Measurements from ENCODE around the gene APH1B. TPM values are rescaled to one million over a fixed set of nuclear protein-coding genes. Genes with fewer than 3 reads are reported as not detected.

Gene APH1B
- total RNA-seq, 1 experiment from 2014 or later = 4.9 TPM

- DNase-seq (ENCODE audit: low read depth) = peak; percentile 24
Measured at GRCh38 chr15:63251701-63252100, 25.7 kb upstream of the APH1B start.

- no peak for DNase-seq (ENCODE audit: low read depth)
Measured at GRCh38 chr15:63252292-63252691, 25.1 kb upstream of the APH1B start.

- no peak for DNase-seq (ENCODE audit: low read depth)
Measured at GRCh38 chr15:63254991-63255390, 22.4 kb upstream of the APH1B start.

- no peak for DNase-seq (ENCODE audit: low read depth)
Measured at GRCh38 chr15:63255489-63255990, 21.9 kb upstream of the APH1B start.

- DNase-seq (ENCODE audit: low read depth) = peak; percentile 85
Measured at GRCh38 chr15:63256433-63257274, 20.8 kb upstream of the APH1B start.

- DNase-seq (ENCODE audit: low read depth) = no peak
Measured at GRCh38 chr15:63258658-63259057, 18.7 kb upstream of the APH1B start.

- no peak for DNase-seq (ENCODE audit: low read depth)
Measured at GRCh38 chr15:63260791-63261190, 16.6 kb upstream of the APH1B start.

- DNase-seq (ENCODE audit: low read depth) = no peak
Measured at GRCh38 chr15:63261311-63261710, 16.1 kb upstream of the APH1B start.

GRCh38 chr15:63263519-63263918 lies 13.9 kb upstream of the APH1B start:
- no peak for DNase-seq (ENCODE audit: low read depth)

- DNase-seq (ENCODE audit: low read depth) = no peak
Measured at GRCh38 chr15:63264688-63265293, 12.6 kb upstream of the APH1B start.

- DNase-seq (ENCODE audit: low read depth) = no peak
Measured at GRCh38 chr15:63274427-63274826, 3.0 kb upstream of the APH1B start.

GRCh38 chr15:63276342-63277037 lies 915 bp upstream of the APH1B start:
- no peak for DNase-seq (ENCODE audit: low read depth)

- DNase-seq (ENCODE audit: low read depth) = no peak
Measured at GRCh38 chr15:63277893-63278456, 570 bp downstream of the APH1B start.

GRCh38 chr15:63283126-63283525 lies 5.7 kb downstream of the APH1B start:
- DNase-seq (ENCODE audit: low read depth) = no peak

GRCh38 chr15:63284335-63284734 lies 6.9 kb downstream of the APH1B start:
- no peak for DNase-seq (ENCODE audit: low read depth)

- DNase-seq (ENCODE audit: low read depth) = peak; percentile 43
Measured at GRCh38 chr15:63287109-63287508, 9.7 kb downstream of the APH1B start.

GRCh38 chr15:63288342-63288741 lies 10.9 kb downstream of the APH1B start:
- DNase-seq (ENCODE audit: low read depth) = peak; percentile 21

GRCh38 chr15:63288778-63289378 lies 11.5 kb downstream of the APH1B start:
- peak; percentile 52 for DNase-seq (ENCODE audit: low read depth)

GRCh38 chr15:63291507-63291906 lies 14.1 kb downstream of the APH1B start:
- DNase-seq (ENCODE audit: low read depth) = peak; percentile 87

- no peak for DNase-seq (ENCODE audit: low read depth)
Measured at GRCh38 chr15:63292241-63292640, 14.8 kb downstream of the APH1B start.

- no peak for DNase-seq (ENCODE audit: low read depth)
Measured at GRCh38 chr15:63292771-63293170, 15.4 kb downstream of the APH1B start.
